A673 (cell line): ENCODE results near the gene RGMA. TPM values are rescaled to one million over a fixed set of nuclear protein-coding genes. Genes with fewer than 3 reads are reported as not detected.

Experiments
- BruUV-seq: library from RNA; stranded (reverse); fragments of 400-500 nt; replicated peaks from 2 replicates; lab custom pipeline; 2021; lab: Mats Ljungman, UMichigan
- CTCF ChIA-PET: fragments of 300-600 bp; sonication (Branson Sonifier 250); formaldehyde crosslinking; loops from one replicate; lab custom pipeline; 2022; ENCODE audit warnings: antibody characterized with exemption; lab: Charles Lee
- POLR2A ChIA-PET: fragments of 300-600 bp; sonication (Branson Sonifier 250); formaldehyde crosslinking; loops from one replicate; lab custom pipeline; 2022; ENCODE audit warnings: antibody characterized with exemption; ENCODE audit not compliant: low non-redundant PET; lab: Charles Lee
- DNase-seq: peaks from one replicate; pipeline ENCODE4 v3.0.0-alpha.2; 2015; ENCODE audit warnings: low spot score
- H3K27ac ChIP-seq: fragments of 200-600 bp; sonication (generic); 2 replicates; pipeline ENCODE4 v1.5.1; 2016; ENCODE audit warnings: mixed run types, low read depth, mild to moderate bottlenecking, mixed read lengths, antibody characterized with exemption, low read length; ENCODE audit not compliant: poor library complexity, severe bottlenecking
- H3K27me3 ChIP-seq: fragments of 200-600 bp; sonication (generic); replicated peaks from 2 replicates; pipeline ENCODE4 v1.6.1; 2017; ENCODE audit warnings: mixed run types, low read depth, mild to moderate bottlenecking, mixed read lengths, antibody characterized with exemption, low read length; ENCODE audit not compliant: insufficient read depth, poor library complexity
- H3K36me3 ChIP-seq: fragments of 200-600 bp; sonication (generic); 2 replicates; pipeline ENCODE4 v1.6.1; 2016; ENCODE audit warnings: mixed run types, mild to moderate bottlenecking, mixed read lengths, antibody characterized with exemption, low read length; ENCODE audit not compliant: insufficient read depth, poor library complexity, severe bottlenecking
- H3K4me1 ChIP-seq: fragments of 200-600 bp; sonication (generic); 2 replicates; pipeline ENCODE4 v1.6.1; 2017; ENCODE audit warnings: mixed run types, mild to moderate bottlenecking, mixed read lengths, antibody characterized with exemption, low read length; ENCODE audit not compliant: insufficient read depth, poor library complexity, severe bottlenecking
- H3K4me3 ChIP-seq: fragments of 200-600 bp; sonication (generic); 2 replicates; pipeline ENCODE4 v1.5.1; 2016; ENCODE audit warnings: low read depth, mixed run types, mild to moderate bottlenecking, mixed read lengths, low read length; ENCODE audit not compliant: poor library complexity, severe bottlenecking
- H3K9me3 ChIP-seq: fragments of 200-600 bp; sonication (generic); 2 replicates; pipeline ENCODE4 v1.6.1; 2016; ENCODE audit warnings: mixed run types, low read depth, mild to moderate bottlenecking, mixed read lengths, antibody characterized with exemption, low read length; ENCODE audit not compliant: poor library complexity, severe bottlenecking
- EZH2 ChIP-seq: fragments of 200-600 bp; sonication (generic); IDR thresholded peaks from 2 replicates; pipeline ENCODE4 v1.6.1; 2017; ENCODE audit warnings: borderline replicate concordance, low read depth, mild to moderate bottlenecking, mixed read lengths, antibody characterized with exemption, low read length; ENCODE audit not compliant: poor library complexity, severe bottlenecking
- intact Hi-C: fragments of 100-400 bp; cut with micrococcal nuclease; formaldehyde crosslinking; loops from one replicate; pipeline ENCODE4 v1.10.0; 2022; ENCODE audit not compliant: unreplicated experiment
- total RNA-seq: library from RNA; stranded (reverse); gene quantifications from 2 replicates; pipeline ENCODE4 v1.2.3, GENCODE V29; 2021
- TF ChIP-seq, protein P1 (sequence below): fragments of 300-800, 200-600 bp; sonication (generic); conservative IDR thresholded peaks from 2 replicates; pipeline ENCODE4 v1.5.1; 2017; ENCODE audit warnings: low read depth, mild to moderate bottlenecking, antibody characterized with exemption, low read length, moderate library complexity, mixed read lengths

Gene RGMA
- total RNA-seq, 1 experiment from 2014 or later: 5.0 TPM

- Histone ChIP-seq H3K36me3 (peaks cover 96% of the 10 kb centered on the region), H3K9me3 (no peaks in the 10 kb centered on the region), H3K27ac (no peak overlapping the region), H3K27me3 (no peaks in the 10 kb centered on the region), H3K4me1 (no peaks in the 10 kb centered on the region), H3K4me3 (no peak overlapping the region)
- ChIA-PET CTCF (interaction anchor here (1.2 kb wide), 1 partner anchor 220 kb away, joined by 5 read pairs; no protein-coding TSS in a partner anchor), POLR2A (no interaction called here)
- no TSS peak for BruUV-seq
- no peak for TF ChIP-seq EZH2
- intact Hi-C loops: no loop called here
- DNase-seq: no peak
Measured at GRCh38 chr15:93017526-93017925, 71.5 kb downstream of the RGMA start.

GRCh38 chr15:93012786-93013185 is 76.2 kb downstream of the RGMA start:
- CTCF ChIA-PET: no interaction called here
- Histone ChIP-seq H3K4me1 (no peaks in the 10 kb centered on the region), H3K36me3 (peaks cover 95% of the 10 kb centered on the region), H3K27ac (no peak overlapping the region), H3K4me3 (no peak overlapping the region), H3K27me3 (no peaks in the 10 kb centered on the region), H3K9me3 (no peaks in the 10 kb centered on the region)
- TF ChIP-seq, protein P1, sequence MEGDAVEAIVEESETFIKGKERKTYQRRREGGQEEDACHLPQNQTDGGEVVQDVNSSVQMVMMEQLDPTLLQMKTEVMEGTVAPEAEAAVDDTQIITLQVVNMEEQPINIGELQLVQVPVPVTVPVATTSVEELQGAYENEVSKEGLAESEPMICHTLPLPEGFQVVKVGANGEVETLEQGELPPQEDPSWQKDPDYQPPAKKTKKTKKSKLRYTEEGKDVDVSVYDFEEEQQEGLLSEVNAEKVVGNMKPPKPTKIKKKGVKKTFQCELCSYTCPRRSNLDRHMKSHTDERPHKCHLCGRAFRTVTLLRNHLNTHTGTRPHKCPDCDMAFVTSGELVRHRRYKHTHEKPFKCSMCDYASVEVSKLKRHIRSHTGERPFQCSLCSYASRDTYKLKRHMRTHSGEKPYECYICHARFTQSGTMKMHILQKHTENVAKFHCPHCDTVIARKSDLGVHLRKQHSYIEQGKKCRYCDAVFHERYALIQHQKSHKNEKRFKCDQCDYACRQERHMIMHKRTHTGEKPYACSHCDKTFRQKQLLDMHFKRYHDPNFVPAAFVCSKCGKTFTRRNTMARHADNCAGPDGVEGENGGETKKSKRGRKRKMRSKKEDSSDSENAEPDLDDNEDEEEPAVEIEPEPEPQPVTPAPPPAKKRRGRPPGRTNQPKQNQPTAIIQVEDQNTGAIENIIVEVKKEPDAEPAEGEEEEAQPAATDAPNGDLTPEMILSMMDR: no peak
- no peak for TF ChIP-seq EZH2
- DNase-seq: no peak
- POLR2A ChIA-PET: no interaction called here
- intact Hi-C loops: no loop called here
- no TSS peak for BruUV-seq

GRCh38 chr15:93007994-93008393 is 81.0 kb downstream of the RGMA start:
- intact Hi-C loops: no loop called here

DNA sequence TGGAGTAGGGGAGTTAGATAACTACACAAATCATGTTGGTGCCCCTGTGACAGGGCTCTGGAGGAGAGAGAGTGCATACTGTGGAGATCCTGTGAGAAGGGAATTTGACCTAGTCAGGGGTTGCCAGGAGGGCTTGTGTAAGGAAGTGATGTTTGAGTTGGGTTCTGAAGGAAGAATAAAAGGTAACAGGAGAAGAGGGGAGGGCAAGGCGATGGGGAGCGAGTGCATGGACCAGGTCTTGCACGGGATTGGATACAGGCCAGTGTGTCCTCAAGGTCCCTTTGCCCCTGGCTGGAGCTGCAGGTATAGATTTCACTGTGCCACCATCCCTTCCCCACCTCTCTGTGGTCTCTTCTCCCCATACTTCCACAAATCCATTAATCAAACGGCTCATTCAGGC is 83.9 kb downstream of the RGMA start:
- Histone ChIP-seq H3K27ac (no peak overlapping the region), H3K4me1 (no peaks in the 10 kb centered on the region), H3K27me3 (no peaks in the 10 kb centered on the region), H3K4me3 (no peak overlapping the region), H3K36me3 (peaks cover 95% of the 10 kb centered on the region), H3K9me3 (no peaks in the 10 kb centered on the region)
- TF ChIP-seq EZH2: no peak
- TF ChIP-seq, protein P1: no peak
- intact Hi-C loops: no loop called here
- CTCF ChIA-PET: no interaction called here
- no TSS peak for BruUV-seq
- POLR2A ChIA-PET: no interaction called here
- DNase-seq: no peak

More at GRCh38 chr15:93007994-93008393, 81.0 kb downstream of the RGMA start:
- H3K4me3 ChIP-seq: no peak overlapping the region
- no peak for DNase-seq
- no peak overlapping the region for H3K27ac ChIP-seq
- no peaks in the 10 kb centered on the region for H3K27me3 ChIP-seq
- no peaks in the 10 kb centered on the region for H3K4me1 ChIP-seq
- TF ChIP-seq EZH2: no peak
- no TSS peak for BruUV-seq
- POLR2A ChIA-PET: no interaction called here
- H3K36me3 ChIP-seq: peaks cover 96% of the 10 kb centered on the region
- H3K9me3 ChIP-seq: no peaks in the 10 kb centered on the region
- CTCF ChIA-PET: no interaction called here
